ENCODE data around the gene HESX1.

Gene HESX1

GRCh38 chr3:57199895-57200297 is at the start of gene HESX1:
TSS of gene HESX1 (minus strand) at chr3:57199978. CDS start at chr3:57199918, 60 bp downstream.
- no peak for DNase-seq

GRCh38 chr3:57244946-57245345 is 45.2 kb upstream of the HESX1 start:
- no peak for DNase-seq

GRCh38 chr3:57234613-57235575 is 35.1 kb upstream of the HESX1 start:
- DNase-seq, result no peak

GRCh38 chr3:57233799-57234198 is 34.0 kb upstream of the HESX1 start:
- DNase-seq, result no peak

- DNase-seq, result no peak
These were observed 30.2 kb upstream of the HESX1 start for GRCh38 chr3:57230006-57230405.

- peak; percentile 66 for DNase-seq
These were observed 28.4 kb upstream of the HESX1 start for GRCh38 chr3:57227930-57228751.

GRCh38 chr3:57227204-57227929 is 27.6 kb upstream of the HESX1 start, which contains the start of gene APPL1:
TSS of gene APPL1 (plus strand) at chr3:57227729. CDS start at chr3:57227884, 155 bp downstream.
- peak; percentile 94 for DNase-seq

GRCh38 chr3:57226176-57226575 is 26.4 kb upstream of the HESX1 start:
- no peak for DNase-seq

- no peak for DNase-seq
These were observed 25.1 kb upstream of the HESX1 start for GRCh38 chr3:57224856-57225255.

GRCh38 chr3:57221883-57222282 is 22.1 kb upstream of the HESX1 start:
- DNase-seq, result no peak

- DNase-seq, result no peak
These were observed 6.6 kb upstream of the HESX1 start for GRCh38 chr3:57206423-57206822.

- DNase-seq, result no peak
These were observed 5.1 kb downstream of the HESX1 start for GRCh38 chr3:57194641-57195040.

GRCh38 chr3:57192028-57192427 is 7.8 kb downstream of the HESX1 start:
- DNase-seq, result no peak

- DNase-seq, result no peak
These were observed 15.3 kb downstream of the HESX1 start for GRCh38 chr3:57184526-57184925.

- DNase-seq, result no peak
These were observed 20.0 kb downstream of the HESX1 start for GRCh38 chr3:57179580-57180410.

GRCh38 chr3:57176045-57176444 is 23.7 kb downstream of the HESX1 start:
- DNase-seq, result no peak

GRCh38 chr3:57173687-57174086 is 26.1 kb downstream of the HESX1 start:
- DNase-seq, result no peak

- DNase-seq, result no peak
These were observed 28.8 kb downstream of the HESX1 start for GRCh38 chr3:57170946-57171345.

- DNase-seq, result peak; percentile 65
These were observed 29.7 kb downstream of the HESX1 start for GRCh38 chr3:57169872-57170623.

- no peak for DNase-seq
These were observed 30.7 kb downstream of the HESX1 start for GRCh38 chr3:57169108-57169507.

GRCh38 chr3:57168151-57168550 is 31.6 kb downstream of the HESX1 start:
- DNase-seq, result no peak
